Liver (tissue), 3 donors: ENCODE data around the gene RRAS2.

ENCODE experiments used
- ATF3 ChIP-seq: IDR thresholded peaks from 2 replicates; pipeline ENCODE4 v1.6.1; 2016; ENCODE audit warnings: antibody characterized with exemption
- CTCF ChIP-seq: fragments of 150-350 bp; IDR thresholded peaks from 2 replicates; pipeline ENCODE4 v1.5.1; 2017; ENCODE audit warnings: improper control_type of control experiment, low read depth, low read length; ENCODE audit not compliant: missing input control
- EGR1 ChIP-seq, 2 donors: IDR thresholded peaks; 2 replicates each; pipeline ENCODE4 v1.6.1; 2016 to 2018; ENCODE audit warnings: antibody characterized with exemption in 2 of 2, low read depth in 2 of 2
- FOXA1 ChIP-seq: IDR thresholded peaks from 2 replicates; pipeline ENCODE4 v1.6.1; 2016; ENCODE audit warnings: antibody characterized with exemption
- HNF4G ChIP-seq: IDR thresholded peaks from 2 replicates; pipeline ENCODE4 v1.6.1; 2016; ENCODE audit warnings: antibody characterized with exemption
- JUND ChIP-seq, 2 donors: IDR thresholded peaks; 2 replicates each; pipeline ENCODE4 v1.6.1; 2016; ENCODE audit warnings: antibody characterized with exemption in 2 of 2
- MAX ChIP-seq: IDR thresholded peaks from 2 replicates; pipeline ENCODE4 v1.6.1; 2016; ENCODE audit warnings: antibody characterized with exemption
- RAD21 ChIP-seq, 2 donors: IDR thresholded peaks; 2 replicates each; pipeline ENCODE4 v1.6.1; 2016; ENCODE audit warnings: antibody characterized with exemption in 2 of 2, mild to moderate bottlenecking in 2 of 2
- REST ChIP-seq: IDR thresholded peaks from 2 replicates; pipeline ENCODE4 v1.6.1; 2016; ENCODE audit warnings: antibody characterized with exemption, mild to moderate bottlenecking
- SP1 ChIP-seq: IDR thresholded peaks from 2 replicates; pipeline ENCODE4 v1.6.1; 2018; ENCODE audit warnings: antibody characterized with exemption, mild to moderate bottlenecking
- TAF1 ChIP-seq: conservative IDR thresholded peaks from 2 replicates; pipeline ENCODE4 v1.6.1; 2016; ENCODE audit warnings: antibody characterized with exemption, mild to moderate bottlenecking
- YY1 ChIP-seq: IDR thresholded peaks from 2 replicates; pipeline ENCODE4 v1.6.1; 2016; ENCODE audit warnings: antibody characterized with exemption, mild to moderate bottlenecking
- ZBTB33 ChIP-seq: IDR thresholded peaks from 2 replicates; pipeline ENCODE4 v1.6.1; 2016; ENCODE audit warnings: antibody characterized with exemption
- donor health status: healthy.
- donor health status: healthy.

GRCh38 chr11:14267861-14268635, 90.9 kb downstream of the RRAS2 start:
- TF ChIP-seq EGR1 (IDR thresholded peaks at IDR 0.05; ENCODE audit: low read depth in 2 of 2): no peak
- no peak for TF ChIP-seq JUND (IDR thresholded peaks at IDR 0.05)
- TF ChIP-seq CTCF: no peak
- no peak for TF ChIP-seq YY1
- no peak for TF ChIP-seq MAX
- no peak for TF ChIP-seq RAD21 (IDR thresholded peaks at IDR 0.05)
- no peak for TF ChIP-seq FOXA1
- TF ChIP-seq TAF1: no peak
- TF ChIP-seq ATF3: no peak
- no peak for TF ChIP-seq REST
- no peak for TF ChIP-seq ZBTB33
- no peak for TF ChIP-seq HNF4G
- TF ChIP-seq SP1: no peak
